HUES64 (cell line): ENCODE measurements around the gene PGLYRP4.
"Not testable (repeated sequence)": the region's sequence is repeated elsewhere in the genome, so short reads cannot be mapped to it uniquely, and the experiment has no call there.

Source experiments
- H3K27ac ChIP-seq: 2 replicates; pipeline ENCODE4 v1.7.0; 2013; ENCODE audit warnings: low read depth, low read length, inconsistent platforms
- H3K27me3 ChIP-seq: 2 replicates; pipeline ENCODE4 v1.6.1; 2013; ENCODE audit warnings: mild to moderate bottlenecking, low read length; ENCODE audit not compliant: insufficient read depth
- H3K36me3 ChIP-seq: 2 replicates; pipeline ENCODE4 v1.6.1; 2013; ENCODE audit warnings: mild to moderate bottlenecking, low read length; ENCODE audit not compliant: insufficient read depth
- H3K4me1 ChIP-seq: 2 replicates; pipeline ENCODE4 v1.6.1; 2013; ENCODE audit warnings: mild to moderate bottlenecking, low read length, moderate library complexity; ENCODE audit not compliant: insufficient read depth
- H3K4me3 ChIP-seq: 2 replicates; pipeline ENCODE4 v1.5.1; 2013; ENCODE audit warnings: mild to moderate bottlenecking, low read length, moderate library complexity
- H3K9ac ChIP-seq: 2 replicates; pipeline ENCODE4 v1.6.1; 2013; ENCODE audit warnings: mild to moderate bottlenecking, low read depth, low read length
- H3K9me3 ChIP-seq: 2 replicates; pipeline ENCODE4 v1.6.1; 2013; ENCODE audit warnings: low read depth, low read length; ENCODE audit not compliant: insufficient read depth
- WGBS: fragments of 150-250, 120-280 bp; methylation state at CpG from one replicate; pipeline ENCODE4 v1.1.7; 2013; ENCODE audit warnings: missing lambda C conversion rate; 5-methylcytosine and 5-hydroxymethylcytosine counted together

Gene PGLYRP4

DNA sequence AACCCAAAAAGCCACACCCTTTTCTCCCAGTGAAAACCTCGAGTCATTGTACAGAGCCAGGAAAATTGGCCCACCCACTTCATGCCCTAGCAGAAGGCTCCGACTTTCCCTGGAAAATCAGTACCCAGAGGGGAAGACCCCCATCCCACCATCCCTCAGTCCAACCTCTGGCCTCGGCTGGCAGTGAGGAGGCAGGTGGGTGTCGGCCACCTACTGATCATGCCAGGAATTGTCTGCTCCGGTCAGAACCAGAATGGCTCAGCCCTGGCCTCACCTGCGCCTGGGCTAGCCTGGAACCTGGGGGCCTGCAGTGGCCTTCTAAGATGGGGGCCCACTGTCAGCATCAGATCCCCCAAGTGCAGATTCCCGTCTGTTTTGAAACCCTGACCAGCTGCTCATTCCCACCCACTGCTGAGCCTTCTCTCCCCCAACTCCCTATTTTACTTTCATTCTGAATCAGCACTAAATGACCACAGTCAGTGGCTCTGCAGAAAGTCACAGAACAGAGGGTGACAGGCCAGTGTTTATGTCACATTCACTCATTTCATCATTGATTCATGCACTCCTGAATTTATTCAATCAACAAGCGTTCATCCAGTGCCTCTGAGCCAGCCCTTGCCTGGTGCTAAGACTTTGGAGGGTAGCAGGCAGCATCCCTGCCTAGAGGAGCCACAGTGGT lies 6.0 kb upstream of the PGLYRP4 start:
- no peaks in the 10 kb centered on the region for H3K9me3 ChIP-seq
- no peaks in the 10 kb centered on the region for H3K36me3 ChIP-seq
- no peaks in the 10 kb centered on the region for H3K4me1 ChIP-seq
- no peak overlapping the region for H3K4me3 ChIP-seq
- no peak overlapping the region for H3K9ac ChIP-seq
- H3K27ac ChIP-seq: no peak overlapping the region
- 85% methylated on average over 8 of the region's 8 CpGs for WGBS
- no peaks in the 10 kb centered on the region; the same call in 1 of the 2 replicates for H3K27me3 ChIP-seq

- H3K4me1 ChIP-seq: no peaks in the 10 kb centered on the region
- no peaks in the 10 kb centered on the region; the same call in 1 of the 2 replicates for H3K27me3 ChIP-seq
- no peaks in the 10 kb centered on the region for H3K36me3 ChIP-seq
- no peak overlapping the region for H3K27ac ChIP-seq
- WGBS: 85% methylated on average over 7 of the region's 7 CpGs
- no peak overlapping the region for H3K4me3 ChIP-seq
- H3K9me3 ChIP-seq: no peaks in the 10 kb centered on the region
- no peak overlapping the region for H3K9ac ChIP-seq
Measured at GRCh38 chr1:153353226-153353947, 4.7 kb upstream of the PGLYRP4 start.

- under 1% methylated on average over 4 of the region's 4 CpGs for WGBS
Measured at GRCh38 chr1:153352523-153352922, 3.9 kb upstream of the PGLYRP4 start.

GRCh38 chr1:153350321-153350957 lies 1.8 kb upstream of the PGLYRP4 start:
- no peaks in the 10 kb centered on the region for H3K36me3 ChIP-seq
- WGBS: 17% methylated on average over 1 of the region's 1 CpG
- no peak overlapping the region for H3K9ac ChIP-seq

More at GRCh38 chr1:153352523-153352922, 3.9 kb upstream of the PGLYRP4 start:
- Histone ChIP-seq H3K9ac (no peak overlapping the region), H3K36me3 (no peaks in the 10 kb centered on the region), H3K27me3 (peaks cover 3% of the 10 kb centered on the region; the same call in 1 of the 2 replicates), H3K9me3 (no peaks in the 10 kb centered on the region), H3K4me3 (no peak overlapping the region), H3K4me1 (no peaks in the 10 kb centered on the region), H3K27ac (no peak overlapping the region)

GRCh38 chr1:153349363-153350320 lies 1.0 kb upstream of the PGLYRP4 start:
- Histone ChIP-seq H3K4me3 (no peak overlapping the region), H3K4me1 (no peaks in the 10 kb centered on the region), H3K36me3 (no peaks in the 10 kb centered on the region), H3K9me3 (no peaks in the 10 kb centered on the region), H3K27ac (no peak overlapping the region), H3K27me3 (peaks cover 3% of the 10 kb centered on the region; the same call in 1 of the 2 replicates), H3K9ac (no peak overlapping the region)
- 76% methylated on average over 17 of the region's 17 CpGs for WGBS

More at GRCh38 chr1:153350321-153350957, 1.8 kb upstream of the PGLYRP4 start:
- Histone ChIP-seq H3K4me1 (no peaks in the 10 kb centered on the region), H3K27ac (no peak overlapping the region), H3K9me3 (no peaks in the 10 kb centered on the region), H3K4me3 (no peak overlapping the region), H3K27me3 (peaks cover 3% of the 10 kb centered on the region; the same call in 1 of the 2 replicates)

GRCh38 chr1:153347856-153348255 lies 785 bp downstream of the PGLYRP4 start:
- H3K36me3 ChIP-seq: no peaks in the 10 kb centered on the region
- H3K9ac ChIP-seq: no peak overlapping the region
- H3K9me3 ChIP-seq: no peaks in the 10 kb centered on the region
- peaks cover 3% of the 10 kb centered on the region; the same call in 1 of the 2 replicates for H3K27me3 ChIP-seq
- no peak overlapping the region for H3K27ac ChIP-seq
- 77% methylated on average over 7 of the region's 7 CpGs for WGBS
- no peaks in the 10 kb centered on the region for H3K4me1 ChIP-seq
- no peak overlapping the region for H3K4me3 ChIP-seq

GRCh38 chr1:153347049-153347448 lies 1.6 kb downstream of the PGLYRP4 start:
- H3K4me1 ChIP-seq, H3K9me3 ChIP-seq, H3K9ac ChIP-seq, H3K27ac ChIP-seq, H3K36me3 ChIP-seq, H3K4me3 ChIP-seq, H3K27me3 ChIP-seq: not testable (repeated sequence)
- WGBS: 83% methylated on average over 14 of the region's 14 CpGs

DNA sequence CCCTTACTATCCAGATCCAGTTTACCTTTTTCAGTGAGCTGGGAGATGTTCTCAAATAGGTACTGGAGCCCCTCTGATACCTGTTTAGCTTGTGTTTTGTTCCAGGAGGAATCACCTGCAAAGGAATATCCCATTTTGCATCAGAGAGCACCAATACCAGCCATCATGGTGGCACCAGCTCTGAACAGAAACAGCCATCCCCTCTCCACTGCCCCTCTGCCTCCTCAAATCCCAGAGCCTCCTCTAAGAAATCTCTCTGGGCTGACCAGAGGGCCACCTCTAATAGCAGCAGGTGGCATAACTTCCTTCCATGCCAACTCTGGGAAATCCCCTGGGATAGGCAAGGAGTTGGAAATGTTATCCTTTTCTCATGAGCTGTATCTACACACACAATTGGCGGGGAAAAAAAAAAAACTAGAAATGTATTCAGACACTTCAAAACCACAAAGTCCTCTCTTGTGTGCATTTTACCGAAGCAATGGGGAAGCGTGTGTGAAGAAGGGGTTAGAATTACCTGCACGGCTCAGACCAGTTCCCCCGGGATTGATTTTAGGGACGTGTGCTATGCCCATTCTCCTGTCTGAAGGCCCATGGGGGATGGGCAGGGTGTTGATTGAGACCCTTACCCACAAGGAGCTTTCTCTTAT lies 2.4 kb downstream of the PGLYRP4 start:
- Histone ChIP-seq H3K4me3 (no peak overlapping the region), H3K36me3 (no peaks in the 10 kb centered on the region), H3K4me1 (no peaks in the 10 kb centered on the region), H3K9ac (no peak overlapping the region), H3K27ac (no peak overlapping the region), H3K9me3 (no peaks in the 10 kb centered on the region), H3K27me3 (peaks cover 3% of the 10 kb centered on the region; the same call in 1 of the 2 replicates)
- WGBS: 88% methylated on average over 6 of the region's 6 CpGs

DNA sequence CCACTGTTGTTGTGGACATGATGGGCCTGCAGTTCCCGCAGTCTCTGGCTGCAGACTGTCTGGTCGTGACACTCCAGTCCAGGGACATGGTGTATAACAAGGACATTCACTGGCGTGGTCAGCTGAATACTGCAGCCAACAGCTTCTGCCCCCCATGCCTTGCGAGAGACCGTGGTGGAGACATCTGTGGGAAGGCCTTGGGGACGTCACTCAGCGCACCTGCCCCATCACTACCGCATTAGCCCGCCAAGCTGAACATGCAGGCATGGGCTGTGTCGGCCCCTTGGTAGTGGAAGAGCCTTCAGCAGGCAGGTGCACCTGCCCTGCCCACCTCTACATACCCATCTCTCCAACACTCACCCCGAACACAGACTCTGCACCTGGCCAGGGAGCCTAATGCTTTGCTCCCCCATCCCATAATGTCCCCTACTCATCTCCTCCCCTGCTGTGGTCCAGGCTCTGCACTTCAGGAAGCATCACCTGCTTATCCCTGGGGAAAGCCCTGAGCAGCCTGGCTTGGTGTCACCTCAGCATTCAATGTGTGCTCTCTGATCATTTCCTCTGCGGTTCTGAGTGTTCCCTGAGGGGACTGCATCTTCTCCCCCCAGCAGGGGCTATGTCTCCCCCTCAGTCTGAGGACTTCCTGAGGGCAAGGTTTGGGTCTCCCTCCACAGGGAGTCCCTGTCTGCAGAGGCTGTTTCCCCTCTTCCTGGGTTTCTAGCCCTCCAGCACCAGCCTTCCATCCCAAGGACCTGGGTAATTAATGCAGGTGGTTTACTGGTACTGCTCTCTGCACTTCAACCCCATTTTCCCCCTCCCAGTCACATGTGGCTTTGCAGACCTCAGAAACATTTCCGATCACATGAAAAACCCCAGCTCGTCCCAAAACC lies 3.2 kb downstream of the PGLYRP4 start:
- WGBS: 90% methylated on average over 14 of the region's 14 CpGs
- H3K9ac ChIP-seq: no peak overlapping the region
- H3K27ac ChIP-seq: no peak overlapping the region
- H3K4me3 ChIP-seq: no peak overlapping the region
- no peaks in the 10 kb centered on the region for H3K9me3 ChIP-seq
- no peaks in the 10 kb centered on the region for H3K36me3 ChIP-seq
- H3K27me3 ChIP-seq: peaks cover 3% of the 10 kb centered on the region; the same call in 1 of the 2 replicates
- no peaks in the 10 kb centered on the region for H3K4me1 ChIP-seq
